ENCODE measurements around the gene ZKSCAN3.

- TF ChIP-seq ZNF565 (CRISPR knock-in tag; conservative IDR thresholded peaks at IDR 0.05; ENCODE audit: low read depth) (no peak), CSRNP3 (CRISPR knock-in tag; IDR thresholded peaks at IDR 0.05) (no peak)
Measured at GRCh38 chr6:28353981-28354676, 4.4 kb downstream of the ZKSCAN3 start.
